Tibial artery (tissue), 4 donors: Measurements from ENCODE around the gene IFT81.

ENCODE experiments used
- DNase-seq, 2 donors: peaks; one replicate each; pipeline ENCODE4 v3.0.0-alpha.2; 2019
- H3K27ac ChIP-seq, 2 donors: fragments of 200-600 bp; sonication (generic) in 1 of 2; 1 replicate in 1 of 2; 2 replicates in 1 of 2; pipeline ENCODE4 v1.5.1; 2018 to 2019; ENCODE audit warnings: mild to moderate bottlenecking in 1 of 2
- H3K27me3 ChIP-seq, 2 donors: fragments of 200-600 bp; sonication (generic) in 1 of 2; one replicate each; pipeline versions ENCODE4 v1.5.1 to v1.6.0; 2016 to 2019
- H3K36me3 ChIP-seq, 3 donors: fragments of 200-600 bp; sonication (generic) in 2 of 3; one replicate each; pipeline ENCODE4 v1.5.1; 2016 to 2019; ENCODE audit warnings: mild to moderate bottlenecking in 2 of 3
- H3K4me1 ChIP-seq, 4 donors: fragments of 200-600 bp; sonication (generic) in 2 of 4; 1 replicate in 3 of 4; 2 replicates in 1 of 4; pipeline ENCODE4 v1.5.1; 2016 to 2019
- H3K4me3 ChIP-seq, 2 donors: fragments of 200-600 bp; sonication (generic) in 1 of 2; 1 replicate in 1 of 2; 2 replicates in 1 of 2; pipeline ENCODE4 v1.5.1; 2018 to 2019; ENCODE audit warnings: mild to moderate bottlenecking in 2 of 2
- H3K9me3 ChIP-seq, 3 donors: fragments of 200-600 bp; sonication (generic) in 1 of 3; one replicate each; pipeline ENCODE4 v1.5.1; 2016 to 2019
- intact Hi-C: fragments of 100-400 bp; cut with DNase I; formaldehyde crosslinking; loops from one replicate; pipeline ENCODE4 v1.15.0; 2023; ENCODE audit warnings: low total_unique reads
- TF ChIP-seq, protein P1 (sequence below), 2 experiments: fragments of 200-600 bp in 1 of 2; fragments of 450-650 bp in 1 of 2; IDR thresholded peaks; one replicate each; pipeline ENCODE4 v1.5.1; 2017 to 2019; ENCODE audit warnings: antibody characterized with exemption in 2 of 2, mild to moderate bottlenecking in 1 of 2, moderate library complexity in 1 of 2

IFT81 gene

GRCh38 chr12:110168732-110169455 is 44.7 kb downstream of the IFT81 start:
- peaks cover 0 to 32% (median 8%) of the 10 kb centered on the region in 3 donors for H3K36me3 ChIP-seq
- no peak for DNase-seq
- peaks cover 0 to 6% (median 0%) of the 10 kb centered on the region in 4 donors for H3K4me1 ChIP-seq
- intact Hi-C loops = no loop called here
- TF ChIP-seq, protein P1, sequence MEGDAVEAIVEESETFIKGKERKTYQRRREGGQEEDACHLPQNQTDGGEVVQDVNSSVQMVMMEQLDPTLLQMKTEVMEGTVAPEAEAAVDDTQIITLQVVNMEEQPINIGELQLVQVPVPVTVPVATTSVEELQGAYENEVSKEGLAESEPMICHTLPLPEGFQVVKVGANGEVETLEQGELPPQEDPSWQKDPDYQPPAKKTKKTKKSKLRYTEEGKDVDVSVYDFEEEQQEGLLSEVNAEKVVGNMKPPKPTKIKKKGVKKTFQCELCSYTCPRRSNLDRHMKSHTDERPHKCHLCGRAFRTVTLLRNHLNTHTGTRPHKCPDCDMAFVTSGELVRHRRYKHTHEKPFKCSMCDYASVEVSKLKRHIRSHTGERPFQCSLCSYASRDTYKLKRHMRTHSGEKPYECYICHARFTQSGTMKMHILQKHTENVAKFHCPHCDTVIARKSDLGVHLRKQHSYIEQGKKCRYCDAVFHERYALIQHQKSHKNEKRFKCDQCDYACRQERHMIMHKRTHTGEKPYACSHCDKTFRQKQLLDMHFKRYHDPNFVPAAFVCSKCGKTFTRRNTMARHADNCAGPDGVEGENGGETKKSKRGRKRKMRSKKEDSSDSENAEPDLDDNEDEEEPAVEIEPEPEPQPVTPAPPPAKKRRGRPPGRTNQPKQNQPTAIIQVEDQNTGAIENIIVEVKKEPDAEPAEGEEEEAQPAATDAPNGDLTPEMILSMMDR (IDR thresholded peaks at IDR 0.05) = no peak
- no peaks in the 10 kb centered on the region for H3K9me3 ChIP-seq
- H3K27me3 ChIP-seq = no peaks in the 10 kb centered on the region
- H3K4me3 ChIP-seq = no peak overlapping the region
- no peak overlapping the region for H3K27ac ChIP-seq

DNA sequence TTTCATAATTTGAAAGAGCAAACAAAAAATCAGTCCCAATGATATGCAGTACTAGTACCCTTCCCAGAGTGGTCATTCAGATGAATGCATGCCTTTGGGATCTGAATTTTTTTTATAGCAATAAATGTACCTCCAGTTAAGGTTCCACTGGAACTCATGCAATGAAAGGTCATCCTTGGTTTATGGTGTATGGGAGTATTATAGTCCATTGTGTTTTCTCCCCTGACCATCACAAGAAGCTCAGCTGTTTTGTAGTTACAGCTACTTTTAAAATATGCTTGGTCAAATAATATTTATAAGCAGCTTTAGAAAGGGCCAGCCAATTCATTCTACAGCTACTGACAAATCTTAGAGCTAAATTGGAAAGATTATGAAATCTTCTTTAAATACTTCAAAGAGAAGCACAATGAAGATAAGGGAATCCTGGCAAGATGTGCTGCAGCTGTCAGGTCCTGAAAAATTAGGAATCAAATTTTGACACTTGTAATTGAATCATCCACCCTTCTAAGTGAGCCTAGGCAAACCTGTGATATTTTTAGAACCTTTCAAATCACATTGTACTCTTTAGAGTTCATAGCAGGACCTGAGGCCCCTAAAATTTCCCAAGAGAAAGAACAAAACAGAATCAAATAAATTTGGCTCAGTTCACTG is 46.5 kb downstream of the IFT81 start:
- Histone ChIP-seq H3K9me3 (no peaks in the 10 kb centered on the region), H3K4me3 (no peak overlapping the region), H3K36me3 (peaks cover 0 to 28% (median 5%) of the 10 kb centered on the region in 3 donors), H3K4me1 (peaks cover 0 to 6% (median 0%) of the 10 kb centered on the region in 4 donors), H3K27ac (no peak overlapping the region), H3K27me3 (no peaks in the 10 kb centered on the region)
- intact Hi-C loops = no loop called here
- DNase-seq = no peak
- TF ChIP-seq, protein P1 (IDR thresholded peaks at IDR 0.05) = no peak

DNA sequence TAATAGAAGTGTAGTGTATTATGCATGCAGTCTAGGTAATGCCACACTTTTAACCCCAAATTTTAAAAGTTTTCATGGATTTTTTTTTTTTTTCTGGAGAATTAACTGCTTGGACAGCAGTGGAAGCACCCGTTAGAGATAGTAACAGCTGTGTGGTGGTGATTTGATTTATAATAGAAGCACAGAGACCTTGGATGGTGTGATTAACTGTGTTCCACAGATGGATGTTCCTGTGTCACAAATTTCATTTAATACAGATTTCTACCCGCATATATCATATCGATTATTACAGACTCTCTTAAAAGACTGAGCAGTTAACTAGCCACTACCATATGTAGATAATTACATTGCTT is 47.0 kb downstream of the IFT81 start:
- Histone ChIP-seq H3K27ac (no peak overlapping the region), H3K27me3 (no peaks in the 10 kb centered on the region), H3K4me1 (peaks cover 0 to 6% (median 0%) of the 10 kb centered on the region in 4 donors), H3K9me3 (no peaks in the 10 kb centered on the region), H3K4me3 (no peak overlapping the region), H3K36me3 (peaks cover 0 to 25% (median 5%) of the 10 kb centered on the region in 3 donors)
- intact Hi-C loops = no loop called here
- DNase-seq = no peak
- TF ChIP-seq, protein P1 (IDR thresholded peaks at IDR 0.05) = no peak

GRCh38 chr12:110171636-110172035 is 47.5 kb downstream of the IFT81 start:
- H3K36me3 ChIP-seq = peaks cover 0 to 25% (median 5%) of the 10 kb centered on the region in 3 donors
- H3K27ac ChIP-seq = no peak overlapping the region
- intact Hi-C loops = no loop called here
- TF ChIP-seq, protein P1 (IDR thresholded peaks at IDR 0.05) = no peak
- no peaks in the 10 kb centered on the region for H3K9me3 ChIP-seq
- H3K4me1 ChIP-seq = peaks cover 0 to 6% (median 0%) of the 10 kb centered on the region in 4 donors
- no peak overlapping the region for H3K4me3 ChIP-seq
- DNase-seq = no peak
- H3K27me3 ChIP-seq = no peaks in the 10 kb centered on the region

DNA sequence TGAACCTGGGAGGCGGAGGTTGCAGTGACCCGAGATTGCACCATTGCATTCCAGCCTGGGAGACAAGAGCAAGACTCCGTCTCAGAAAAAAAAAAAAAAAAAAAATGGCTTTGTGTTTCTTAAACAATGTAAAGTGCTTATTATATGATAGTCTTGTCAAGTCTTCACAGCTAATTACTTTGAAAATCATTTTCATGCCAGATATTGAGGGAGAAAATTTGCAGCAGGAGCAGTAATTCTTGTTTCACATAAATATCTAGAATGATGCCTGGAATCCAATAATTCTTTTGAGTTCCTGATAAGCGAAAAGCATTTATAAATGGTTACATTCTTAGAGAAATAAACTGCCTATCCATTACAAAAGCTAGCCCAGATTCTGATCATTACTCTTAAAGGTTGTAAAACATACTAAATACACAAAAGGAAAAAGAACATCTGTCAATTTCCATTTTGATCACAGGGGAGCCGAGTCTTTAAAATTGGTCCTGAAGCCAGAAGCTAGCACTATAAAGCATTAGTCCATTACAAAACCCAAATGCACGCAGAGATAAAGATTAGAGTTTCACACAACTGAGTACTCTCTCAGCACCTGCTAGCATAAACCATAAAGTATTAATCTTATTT is 50.3 kb downstream of the IFT81 start:
- peaks cover 0 to 12% (median 0%) of the 10 kb centered on the region in 3 donors for H3K36me3 ChIP-seq
- H3K4me1 ChIP-seq = peaks cover 0 to 21% (median 0%) of the 10 kb centered on the region in 4 donors
- H3K27me3 ChIP-seq = no peaks in the 10 kb centered on the region
- H3K4me3 ChIP-seq = no peak overlapping the region
- no peak overlapping the region for H3K27ac ChIP-seq
- intact Hi-C loops = no loop called here
- TF ChIP-seq, protein P1 (IDR thresholded peaks at IDR 0.05) = no peak
- no peak for DNase-seq
- no peaks in the 10 kb centered on the region for H3K9me3 ChIP-seq
